Colonic mucosa (tissue), 4 donors: ENCODE measurements around the gene SLC16A7. TPM values are rescaled to one million over a fixed set of nuclear protein-coding genes. Genes with fewer than 3 reads are reported as not detected.

Experiments used
- DNase-seq: peaks from one replicate; pipeline ENCODE4 v3.0.0-alpha.2; 2020
- H3K27ac ChIP-seq: fragments of 200-600 bp; one replicate; pipeline ENCODE4 v1.8.0; 2021
- H3K27me3 ChIP-seq: fragments of 200-600 bp; one replicate; pipeline ENCODE4 v1.8.0; 2021
- H3K36me3 ChIP-seq: fragments of 200-600 bp; one replicate; pipeline ENCODE4 v1.8.0; 2021
- H3K4me1 ChIP-seq: fragments of 200-600 bp; one replicate; pipeline ENCODE4 v1.8.0; 2021; ENCODE audit warnings: mild to moderate bottlenecking
- H3K4me3 ChIP-seq: fragments of 200-600 bp; one replicate; pipeline ENCODE4 v1.8.0; 2021
- H3K9ac ChIP-seq, 2 donors: one replicate each; pipeline ENCODE4 v1.7.0; 2013; ENCODE audit warnings: control low read depth in 2 of 2, low read depth in 2 of 2, low read length in 2 of 2
- H3K9me3 ChIP-seq: fragments of 200-600 bp; one replicate; pipeline ENCODE4 v1.8.0; 2021
- CTCF ChIP-seq: fragments of 200-600 bp; IDR thresholded peaks from one replicate; pipeline ENCODE4 v1.8.0; 2022; ENCODE audit warnings: antibody characterized with exemption, mild to moderate bottlenecking
- intact Hi-C: fragments of 100-400 bp; cut with DNase I; formaldehyde crosslinking; loops from one replicate; pipeline ENCODE4 v1.14.1; 2022
- total RNA-seq, 2 donors: library from RNA; stranded (reverse); fragmentation: NEBNext Ultra II Directional in 1 of 2; extraction: Animal tissue kit (Norgen Biotek cat#: 25700) in 1 of 2; gene quantifications; one replicate each; pipeline ENCODE4 v1.2.1, GENCODE V29; 2021
- donor health status: healthy.
- donor health status: DM: no; HTN: no; CAD: no.
- donor health status: DM: no; HTN: no; CAD: no.

The SLC16A7 gene
- total RNA-seq, 2 donors from 2014 or later: 4.4 to 9.5 TPM

- Histone ChIP-seq H3K27ac (no peak overlapping the region), H3K4me3 (no peak overlapping the region), H3K4me1 (no peaks in the 10 kb centered on the region), H3K27me3 (no peaks in the 10 kb centered on the region), H3K36me3 (no peaks in the 10 kb centered on the region), H3K9me3 (no peaks in the 10 kb centered on the region), H3K9ac (no peak overlapping the region)
- no peak for TF ChIP-seq CTCF
- no peak for DNase-seq
- intact Hi-C loops: no loop called here
These were observed 123.9 kb downstream of the SLC16A7 start for GRCh38 chr12:59719701-59720100.

DNA sequence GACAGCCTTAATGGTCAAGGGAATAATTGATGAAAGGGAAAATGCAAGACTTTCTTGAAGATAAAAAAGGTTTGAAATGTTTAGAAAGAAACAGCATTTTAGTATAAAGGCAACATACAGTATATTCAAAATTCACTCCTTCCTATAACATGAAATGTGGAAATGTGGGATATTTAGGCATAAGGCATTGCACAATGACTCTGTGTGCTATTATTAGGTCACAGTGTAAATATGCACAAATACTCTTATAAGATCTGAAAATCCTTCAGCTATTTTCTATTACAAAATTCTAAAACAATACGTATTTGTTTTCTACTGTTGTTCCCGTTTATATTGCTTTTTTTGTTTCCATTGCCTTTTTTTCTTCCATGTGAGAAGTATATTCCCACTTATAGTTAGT is 127.7 kb downstream of the SLC16A7 start:
- Histone ChIP-seq H3K27me3 (no peaks in the 10 kb centered on the region), H3K36me3 (no peaks in the 10 kb centered on the region), H3K9me3 (no peaks in the 10 kb centered on the region), H3K9ac (no peak overlapping the region), H3K4me3 (no peak overlapping the region), H3K4me1 (no peaks in the 10 kb centered on the region), H3K27ac (no peak overlapping the region)
- DNase-seq: no peak
- intact Hi-C loops: no loop called here
- no peak for TF ChIP-seq CTCF

DNA sequence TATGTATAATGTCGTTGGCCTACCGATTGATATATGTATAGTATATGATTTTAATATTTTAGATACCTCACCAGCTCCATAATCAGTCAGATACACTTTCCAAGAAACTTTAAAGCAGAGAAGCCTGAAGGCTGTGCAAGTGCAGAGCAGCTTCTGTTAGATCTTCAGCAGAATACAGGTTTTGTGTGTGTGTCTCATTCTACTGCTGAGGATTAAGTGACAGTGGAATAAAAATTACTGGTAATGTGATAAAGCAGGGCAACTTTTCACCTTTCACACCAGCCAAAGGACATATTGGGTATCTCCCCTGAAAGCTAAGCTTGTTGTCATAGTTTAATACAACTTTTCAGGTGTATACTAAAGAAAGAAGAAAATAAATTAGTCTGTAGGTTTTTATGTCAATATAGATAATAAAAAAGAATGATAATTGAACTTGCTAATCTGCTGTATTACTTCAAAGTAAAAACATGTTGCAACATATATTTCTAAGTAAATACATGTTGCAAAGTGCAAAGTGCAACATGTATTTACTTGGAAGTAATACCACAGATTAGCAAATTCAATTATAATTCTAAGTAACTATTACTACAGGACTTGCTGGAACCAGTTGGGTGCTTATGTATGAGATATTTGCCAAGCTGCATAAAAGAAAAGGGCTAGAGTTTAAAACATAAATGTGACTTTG is 128.3 kb downstream of the SLC16A7 start:
- no peak overlapping the region for H3K4me3 ChIP-seq
- TF ChIP-seq CTCF: no peak
- no peaks in the 10 kb centered on the region for H3K36me3 ChIP-seq
- no peaks in the 10 kb centered on the region for H3K27me3 ChIP-seq
- H3K9ac ChIP-seq: no peak overlapping the region
- no peak for DNase-seq
- H3K9me3 ChIP-seq: no peaks in the 10 kb centered on the region
- intact Hi-C loops: no loop called here
- no peak overlapping the region for H3K27ac ChIP-seq
- H3K4me1 ChIP-seq: no peaks in the 10 kb centered on the region

GRCh38 chr12:59733200-59733599 is 137.4 kb downstream of the SLC16A7 start:
- TF ChIP-seq CTCF: no peak
- Histone ChIP-seq H3K4me3 (no peak overlapping the region), H3K4me1 (no peaks in the 10 kb centered on the region), H3K27ac (no peak overlapping the region), H3K9ac (no peak overlapping the region), H3K27me3 (no peaks in the 10 kb centered on the region), H3K36me3 (no peaks in the 10 kb centered on the region), H3K9me3 (no peaks in the 10 kb centered on the region)
- intact Hi-C loops: no loop called here
- DNase-seq: no peak

DNA sequence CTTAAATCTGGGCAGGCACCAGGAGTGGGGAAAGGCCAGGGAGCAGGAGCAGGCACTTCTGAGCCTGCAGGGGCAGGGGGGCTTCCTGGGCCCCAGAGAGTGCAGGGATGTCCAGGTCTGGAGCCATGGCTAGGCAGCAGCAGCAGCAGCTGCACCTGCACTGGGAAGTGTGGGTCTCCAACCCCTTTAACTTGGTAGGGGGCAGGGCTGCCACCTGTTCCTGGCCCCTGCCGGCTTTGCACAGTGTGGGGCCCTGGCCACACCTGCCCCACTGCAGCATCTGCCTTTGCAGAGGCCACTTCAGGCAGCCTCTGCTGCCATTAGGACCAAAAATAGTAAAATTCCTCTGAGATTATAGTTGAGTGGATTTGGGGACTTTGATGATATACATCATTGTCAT is 138.5 kb downstream of the SLC16A7 start:
- intact Hi-C loops: no loop called here
- no peaks in the 10 kb centered on the region for H3K4me1 ChIP-seq
- no peaks in the 10 kb centered on the region for H3K36me3 ChIP-seq
- H3K4me3 ChIP-seq: no peak overlapping the region
- no peaks in the 10 kb centered on the region for H3K27me3 ChIP-seq
- DNase-seq: no peak
- no peak overlapping the region for H3K27ac ChIP-seq
- TF ChIP-seq CTCF: no peak
- no peaks in the 10 kb centered on the region for H3K9me3 ChIP-seq
- no peak overlapping the region for H3K9ac ChIP-seq
